Measurements from ENCODE around the gene SLC39A3.

DNA sequence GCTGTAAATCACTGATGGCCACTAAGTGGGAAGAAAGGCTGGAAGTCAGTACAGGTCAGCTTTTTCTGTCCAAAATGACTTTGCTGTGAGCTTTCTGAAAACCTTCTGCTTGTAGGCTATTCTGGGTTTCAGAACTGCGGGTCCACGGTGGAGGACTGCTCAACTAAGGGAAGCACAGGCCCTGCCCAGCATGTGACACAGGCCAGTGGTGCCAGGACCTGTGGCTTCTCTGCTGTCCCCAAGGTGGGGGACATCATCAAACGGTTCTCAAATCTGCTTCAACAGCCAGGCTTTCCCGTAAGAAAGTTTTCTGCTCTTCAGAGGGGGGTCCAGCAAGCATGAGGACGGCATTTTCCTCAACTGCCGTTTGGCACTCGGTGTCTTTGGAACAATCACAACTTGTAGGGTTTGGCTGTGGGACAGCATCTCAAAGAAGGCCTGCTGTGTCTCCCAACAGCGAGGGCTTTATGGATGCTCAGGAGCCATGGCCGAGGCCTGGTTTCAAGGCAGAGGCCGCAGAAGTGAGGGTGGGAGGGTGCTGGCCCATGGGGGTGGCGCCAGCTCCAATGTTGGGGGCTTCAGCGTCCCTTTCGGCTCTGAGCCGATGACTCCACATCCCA lies 39.4 kb upstream of the SLC39A3 start:
- TF ChIP-seq, protein P1, sequence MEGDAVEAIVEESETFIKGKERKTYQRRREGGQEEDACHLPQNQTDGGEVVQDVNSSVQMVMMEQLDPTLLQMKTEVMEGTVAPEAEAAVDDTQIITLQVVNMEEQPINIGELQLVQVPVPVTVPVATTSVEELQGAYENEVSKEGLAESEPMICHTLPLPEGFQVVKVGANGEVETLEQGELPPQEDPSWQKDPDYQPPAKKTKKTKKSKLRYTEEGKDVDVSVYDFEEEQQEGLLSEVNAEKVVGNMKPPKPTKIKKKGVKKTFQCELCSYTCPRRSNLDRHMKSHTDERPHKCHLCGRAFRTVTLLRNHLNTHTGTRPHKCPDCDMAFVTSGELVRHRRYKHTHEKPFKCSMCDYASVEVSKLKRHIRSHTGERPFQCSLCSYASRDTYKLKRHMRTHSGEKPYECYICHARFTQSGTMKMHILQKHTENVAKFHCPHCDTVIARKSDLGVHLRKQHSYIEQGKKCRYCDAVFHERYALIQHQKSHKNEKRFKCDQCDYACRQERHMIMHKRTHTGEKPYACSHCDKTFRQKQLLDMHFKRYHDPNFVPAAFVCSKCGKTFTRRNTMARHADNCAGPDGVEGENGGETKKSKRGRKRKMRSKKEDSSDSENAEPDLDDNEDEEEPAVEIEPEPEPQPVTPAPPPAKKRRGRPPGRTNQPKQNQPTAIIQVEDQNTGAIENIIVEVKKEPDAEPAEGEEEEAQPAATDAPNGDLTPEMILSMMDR (IDR thresholded peaks at IDR 0.05), result no peak
- TF ChIP-seq POLR2AphosphoS5 (IDR thresholded peaks at IDR 0.05) (no peak), POLR2A (IDR thresholded peaks at IDR 0.05) (no peak)

Data from upper lobe of left lung (tissue), 4 donors.